Measurements from ENCODE around the gene CD63.

DNA sequence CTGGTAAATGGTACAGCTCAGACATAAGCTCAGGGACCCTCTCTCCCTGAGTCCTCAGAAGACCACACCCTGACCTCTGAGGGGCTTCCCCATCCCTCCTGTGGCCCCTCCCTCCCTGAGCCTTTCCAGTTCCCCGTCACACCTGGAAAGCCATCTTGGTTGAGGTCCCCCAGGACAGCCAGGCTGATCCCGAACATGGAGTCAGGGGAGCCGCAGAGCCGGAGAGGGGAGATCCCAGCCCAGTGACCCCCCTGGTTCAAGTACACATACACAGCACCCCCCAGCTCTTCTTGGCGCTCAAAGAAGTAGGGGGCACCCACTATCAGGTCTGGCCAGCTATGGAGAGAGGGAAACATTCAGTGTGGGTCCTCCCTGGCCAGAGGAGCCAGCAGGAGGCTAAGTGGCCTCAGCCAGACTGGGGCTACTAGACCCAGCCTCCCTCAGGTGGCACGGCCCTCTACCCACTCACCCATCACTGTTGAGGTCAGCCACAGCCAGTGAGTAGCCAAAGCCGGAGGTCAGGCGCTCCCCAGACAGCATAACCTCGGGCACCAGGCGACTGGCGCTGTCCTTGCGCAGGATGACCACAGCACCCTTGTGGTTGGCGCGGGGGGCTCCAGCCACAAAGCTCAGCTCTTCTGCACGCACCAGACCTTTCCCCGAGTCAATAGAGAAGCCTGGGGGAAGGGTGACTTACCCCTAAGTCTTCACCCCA, 30.4 kb downstream of the CD63 start:
- TF ChIP-seq, protein P1, sequence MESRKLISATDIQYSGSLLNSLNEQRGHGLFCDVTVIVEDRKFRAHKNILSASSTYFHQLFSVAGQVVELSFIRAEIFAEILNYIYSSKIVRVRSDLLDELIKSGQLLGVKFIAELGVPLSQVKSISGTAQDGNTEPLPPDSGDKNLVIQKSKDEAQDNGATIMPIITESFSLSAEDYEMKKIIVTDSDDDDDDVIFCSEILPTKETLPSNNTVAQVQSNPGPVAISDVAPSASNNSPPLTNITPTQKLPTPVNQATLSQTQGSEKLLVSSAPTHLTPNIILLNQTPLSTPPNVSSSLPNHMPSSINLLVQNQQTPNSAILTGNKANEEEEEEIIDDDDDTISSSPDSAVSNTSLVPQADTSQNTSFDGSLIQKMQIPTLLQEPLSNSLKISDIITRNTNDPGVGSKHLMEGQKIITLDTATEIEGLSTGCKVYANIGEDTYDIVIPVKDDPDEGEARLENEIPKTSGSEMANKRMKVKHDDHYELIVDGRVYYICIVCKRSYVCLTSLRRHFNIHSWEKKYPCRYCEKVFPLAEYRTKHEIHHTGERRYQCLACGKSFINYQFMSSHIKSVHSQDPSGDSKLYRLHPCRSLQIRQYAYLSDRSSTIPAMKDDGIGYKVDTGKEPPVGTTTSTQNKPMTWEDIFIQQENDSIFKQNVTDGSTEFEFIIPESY (CRISPR knock-in tag; IDR thresholded peaks at IDR 0.05): no peak
- TF ChIP-seq ZFP36 (IDR thresholded peaks at IDR 0.05; ENCODE audit: borderline replicate concordance, low read depth, low read length, partially characterized antibody) (no peak), MTA3 (CRISPR knock-in tag; IDR thresholded peaks at IDR 0.05) (no peak), HOXA7 (CRISPR knock-in tag; IDR thresholded peaks at IDR 0.05) (no peak), KAT8 (CRISPR knock-in tag; IDR thresholded peaks at IDR 0.05) (no peak), ZFP36L2 (CRISPR knock-in tag; IDR thresholded peaks at IDR 0.05) (no peak), ELF1 (CRISPR knock-in tag; IDR thresholded peaks at IDR 0.05) (no peak), TRIM24 (CRISPR knock-in tag; IDR thresholded peaks at IDR 0.05) (no peak), HCFC1 (IDR thresholded peaks at IDR 0.05; ENCODE audit: low read depth, low read length) (no peak)
- TF ChIP-seq, protein P2, sequence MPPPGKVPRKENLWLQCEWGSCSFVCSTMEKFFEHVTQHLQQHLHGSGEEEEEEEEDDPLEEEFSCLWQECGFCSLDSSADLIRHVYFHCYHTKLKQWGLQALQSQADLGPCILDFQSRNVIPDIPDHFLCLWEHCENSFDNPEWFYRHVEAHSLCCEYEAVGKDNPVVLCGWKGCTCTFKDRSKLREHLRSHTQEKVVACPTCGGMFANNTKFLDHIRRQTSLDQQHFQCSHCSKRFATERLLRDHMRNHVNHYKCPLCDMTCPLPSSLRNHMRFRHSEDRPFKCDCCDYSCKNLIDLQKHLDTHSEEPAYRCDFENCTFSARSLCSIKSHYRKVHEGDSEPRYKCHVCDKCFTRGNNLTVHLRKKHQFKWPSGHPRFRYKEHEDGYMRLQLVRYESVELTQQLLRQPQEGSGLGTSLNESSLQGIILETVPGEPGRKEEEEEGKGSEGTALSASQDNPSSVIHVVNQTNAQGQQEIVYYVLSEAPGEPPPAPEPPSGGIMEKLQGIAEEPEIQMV (CRISPR knock-in tag; IDR thresholded peaks at IDR 0.05; ENCODE audit: low read depth): no peak
- TF ChIP-seq, protein P3, sequence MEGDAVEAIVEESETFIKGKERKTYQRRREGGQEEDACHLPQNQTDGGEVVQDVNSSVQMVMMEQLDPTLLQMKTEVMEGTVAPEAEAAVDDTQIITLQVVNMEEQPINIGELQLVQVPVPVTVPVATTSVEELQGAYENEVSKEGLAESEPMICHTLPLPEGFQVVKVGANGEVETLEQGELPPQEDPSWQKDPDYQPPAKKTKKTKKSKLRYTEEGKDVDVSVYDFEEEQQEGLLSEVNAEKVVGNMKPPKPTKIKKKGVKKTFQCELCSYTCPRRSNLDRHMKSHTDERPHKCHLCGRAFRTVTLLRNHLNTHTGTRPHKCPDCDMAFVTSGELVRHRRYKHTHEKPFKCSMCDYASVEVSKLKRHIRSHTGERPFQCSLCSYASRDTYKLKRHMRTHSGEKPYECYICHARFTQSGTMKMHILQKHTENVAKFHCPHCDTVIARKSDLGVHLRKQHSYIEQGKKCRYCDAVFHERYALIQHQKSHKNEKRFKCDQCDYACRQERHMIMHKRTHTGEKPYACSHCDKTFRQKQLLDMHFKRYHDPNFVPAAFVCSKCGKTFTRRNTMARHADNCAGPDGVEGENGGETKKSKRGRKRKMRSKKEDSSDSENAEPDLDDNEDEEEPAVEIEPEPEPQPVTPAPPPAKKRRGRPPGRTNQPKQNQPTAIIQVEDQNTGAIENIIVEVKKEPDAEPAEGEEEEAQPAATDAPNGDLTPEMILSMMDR (CRISPR knock-in tag; IDR thresholded peaks at IDR 0.05): no peak
- TF ChIP-seq, protein P4, sequence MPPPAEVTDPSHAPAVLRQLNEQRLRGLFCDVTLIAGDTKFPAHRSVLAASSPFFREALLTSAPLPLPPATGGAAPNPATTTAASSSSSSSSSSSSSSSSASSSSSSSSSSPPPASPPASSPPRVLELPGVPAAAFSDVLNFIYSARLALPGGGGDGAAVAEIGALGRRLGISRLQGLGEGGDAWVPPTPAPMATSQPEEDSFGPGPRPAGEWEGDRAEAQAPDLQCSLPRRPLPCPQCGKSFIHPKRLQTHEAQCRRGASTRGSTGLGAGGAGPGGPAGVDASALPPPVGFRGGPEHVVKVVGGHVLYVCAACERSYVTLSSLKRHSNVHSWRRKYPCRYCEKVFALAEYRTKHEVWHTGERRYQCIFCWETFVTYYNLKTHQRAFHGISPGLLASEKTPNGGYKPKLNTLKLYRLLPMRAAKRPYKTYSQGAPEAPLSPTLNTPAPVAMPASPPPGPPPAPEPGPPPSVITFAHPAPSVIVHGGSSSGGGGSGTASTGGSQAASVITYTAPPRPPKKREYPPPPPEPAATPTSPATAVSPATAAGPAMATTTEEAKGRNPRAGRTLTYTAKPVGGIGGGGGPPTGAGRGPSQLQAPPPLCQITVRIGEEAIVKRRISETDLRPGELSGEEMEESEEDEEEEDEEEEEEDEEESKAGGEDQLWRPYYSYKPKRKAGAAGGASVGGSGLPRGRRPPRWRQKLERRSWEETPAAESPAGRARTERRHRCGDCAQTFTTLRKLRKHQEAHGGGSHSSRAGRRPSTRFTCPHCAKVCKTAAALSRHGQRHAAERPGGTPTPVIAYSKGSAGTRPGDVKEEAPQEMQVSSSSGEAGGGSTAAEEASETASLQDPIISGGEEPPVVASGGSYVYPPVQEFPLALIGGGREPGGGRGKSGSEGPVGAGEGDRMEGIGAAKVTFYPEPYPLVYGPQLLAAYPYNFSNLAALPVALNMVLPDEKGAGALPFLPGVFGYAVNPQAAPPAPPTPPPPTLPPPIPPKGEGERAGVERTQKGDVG (CRISPR knock-in tag; IDR thresholded peaks at IDR 0.05; ENCODE audit: borderline replicate concordance): no peak

All from HepG2 (cell line).